Muscle of arm (tissue), 14 donors: ENCODE data around the gene CD164. TPM values are rescaled to one million over a fixed set of nuclear protein-coding genes. Genes with fewer than 3 reads are reported as not detected.

Experiments
- DNase-seq: peaks from one replicate; pipeline ENCODE4 v3.0.0-alpha.2; 2013
- long read RNA-seq, 11 donors: transcript quantifications; one replicate each; lab custom pipeline, GENCODE V29; 2026
- polyA plus RNA-seq, 12 donors: library from polyadenylated mRNA; unstranded; fragments of 120-200 nt; gene quantifications; one replicate each; pipeline ENCODE4 v1.2.1, GENCODE V29; 2013; ENCODE audit not compliant: insufficient read length in 12 of 12

CD164 gene
- polyA plus RNA-seq, result 100 to 1,000 TPM in 11 of 12 donors, not detected in 1; 225 to 405 (median 292) TPM
- long read RNA-seq, donor 1, full-length matches to known transcripts, result 325 of 359 reads
- long read RNA-seq, donor 1, partial matches to known transcripts, result 34 of 359 reads
- long read RNA-seq, donor 1, other reads (novel, unspliced or antisense), result 0 of 359 reads
- long read RNA-seq, donor 2, transcript CD164-203 (5 exons, 2,936 nt), result minor isoform, 10 of 151 reads
- long read RNA-seq, donor 2, transcript CD164-202 (6 exons, 3,365 nt), result major isoform, 133 of 151 reads
- long read RNA-seq, donor 2, transcript CD164-209 (4 exons, 590 nt), result minor isoform, 7 of 151 reads
- long read RNA-seq, donor 2, partial matches to known transcripts, result 0 of 151 reads
- long read RNA-seq, donor 2, other reads (novel, unspliced or antisense), result 0 of 151 reads
- long read RNA-seq, donor 3, full-length matches to known transcripts, result 60 of 60 reads
- long read RNA-seq, donor 3, partial matches to known transcripts, result 0 of 60 reads
- long read RNA-seq, donor 3, other reads (novel, unspliced or antisense), result 0 of 60 reads
- long read RNA-seq, donor 4, full-length matches to known transcripts, result 39 of 39 reads
- long read RNA-seq, donor 4, partial matches to known transcripts, result 0 of 39 reads
- long read RNA-seq, donor 4, other reads (novel, unspliced or antisense), result 0 of 39 reads
- long read RNA-seq, donor 5, transcript CD164-202 (6 exons, 3,365 nt), result major isoform, 136 of 145 reads
- long read RNA-seq, donor 5, transcript CD164-209 (4 exons, 590 nt), result minor isoform, 5 of 145 reads
- long read RNA-seq, donor 5, partial matches to known transcripts, result 0 of 145 reads
- long read RNA-seq, donor 5, other reads (novel, unspliced or antisense), result 0 of 145 reads
- long read RNA-seq, donor 6, full-length matches to known transcripts, result 70 of 70 reads
- long read RNA-seq, donor 6, partial matches to known transcripts, result 0 of 70 reads
- long read RNA-seq, donor 6, other reads (novel, unspliced or antisense), result 0 of 70 reads
- long read RNA-seq, donor 7, transcript CD164-202 (6 exons, 3,365 nt), result major isoform, 53 of 61 reads
- long read RNA-seq, donor 7, partial matches to known transcripts, result 0 of 61 reads
- long read RNA-seq, donor 7, other reads (novel, unspliced or antisense), result 0 of 61 reads
- long read RNA-seq, donor 8, full-length matches to known transcripts, result 124 of 129 reads
- long read RNA-seq, donor 8, partial matches to known transcripts, result 5 of 129 reads
- long read RNA-seq, donor 8, other reads (novel, unspliced or antisense), result 0 of 129 reads
- long read RNA-seq, donor 9, transcript CD164-202 (6 exons, 3,365 nt), result major isoform, 41 of 67 reads
- long read RNA-seq, donor 9, transcript CD164-209 (4 exons, 590 nt), result minor isoform, 17 of 67 reads
- long read RNA-seq, donor 9, partial matches to known transcripts, result 5 of 67 reads
- long read RNA-seq, donor 9, other reads (novel, unspliced or antisense), result 0 of 67 reads
- long read RNA-seq, donor 10, full-length matches to known transcripts, result 107 of 107 reads
- long read RNA-seq, donor 10, partial matches to known transcripts, result 0 of 107 reads
- long read RNA-seq, donor 10, other reads (novel, unspliced or antisense), result 0 of 107 reads
- long read RNA-seq, donor 11, full-length matches to known transcripts, result 128 of 128 reads
- long read RNA-seq, donor 11, partial matches to known transcripts, result 0 of 128 reads
- long read RNA-seq, donor 11, other reads (novel, unspliced or antisense), result 0 of 128 reads

DNA sequence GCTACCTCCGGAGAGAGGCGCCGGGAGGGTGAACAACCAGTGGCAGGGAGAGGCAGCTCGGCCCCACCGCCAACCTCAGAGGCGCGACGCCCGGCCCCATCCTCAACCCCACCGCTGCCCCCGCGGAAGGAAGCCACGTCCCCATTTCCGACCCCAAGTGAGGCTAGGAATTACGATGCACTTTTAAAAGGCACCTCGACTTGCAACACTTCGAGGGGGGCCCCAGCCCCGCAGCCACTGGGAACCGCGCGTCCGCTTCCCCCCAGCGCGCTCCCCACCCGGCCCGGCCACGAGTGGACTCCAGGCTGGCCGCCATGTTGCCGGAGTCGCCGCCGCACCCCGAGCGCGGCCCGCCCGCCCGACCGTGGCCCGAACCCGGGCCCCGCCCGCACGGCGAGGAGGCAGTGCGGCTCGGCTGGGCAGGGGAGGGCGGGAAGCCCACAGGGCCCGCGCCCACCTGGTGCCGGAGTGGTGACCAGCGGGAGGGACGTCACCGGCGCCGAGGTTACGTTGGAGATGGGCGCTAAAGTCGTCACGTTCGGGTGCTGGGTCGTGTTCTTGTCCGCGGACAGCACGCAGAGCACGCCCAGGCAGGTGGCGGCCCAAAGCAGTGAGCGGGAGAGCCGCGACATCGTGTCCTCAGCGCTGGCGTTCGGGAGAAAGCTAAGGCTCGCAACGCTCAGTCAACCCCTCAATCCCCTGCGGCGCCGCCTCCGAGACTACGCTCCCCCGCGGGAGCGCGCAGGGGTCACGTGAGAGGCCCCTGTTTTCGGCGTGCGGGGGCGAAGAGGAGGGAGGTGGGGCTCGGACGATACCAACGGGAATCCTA is at the start of gene CD164:
Gene CD164, minus strand, starts transcription at position 721 of the 829 bp plus-strand sequence. Its CDS starts 89 bp downstream, at position 632.
- peak; percentile 61 for DNase-seq

- peak; percentile 16 for DNase-seq
Observed at GRCh38 chr6:109429496-109429895, 47.2 kb upstream of the CD164 start.

- DNase-seq, result peak; percentile 86
Observed at GRCh38 chr6:109428889-109429477, 46.7 kb upstream of the CD164 start.

GRCh38 chr6:109424946-109425345 is 42.7 kb upstream of the CD164 start:
- DNase-seq, result no peak

DNA sequence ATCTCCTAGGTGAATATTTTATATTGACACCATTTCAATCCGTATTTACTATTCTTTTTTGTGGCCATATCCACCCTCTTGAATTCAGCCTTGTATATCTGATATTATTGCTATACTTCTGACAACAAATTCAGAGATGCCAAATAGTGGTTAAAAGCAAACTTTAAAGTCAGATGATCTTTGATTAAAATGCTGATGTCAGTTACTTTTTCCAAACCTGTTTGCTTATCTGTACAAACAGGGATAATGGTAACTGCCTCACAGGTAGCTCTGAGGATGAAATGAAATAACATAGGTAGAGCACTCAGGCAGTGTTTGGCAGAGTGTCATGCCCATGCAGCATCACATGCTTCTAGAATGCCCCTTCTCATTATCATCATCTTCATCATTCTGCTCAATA is 38.9 kb upstream of the CD164 start:
- no peak for DNase-seq

GRCh38 chr6:109420751-109421150 is 38.5 kb upstream of the CD164 start:
- no peak for DNase-seq

DNA sequence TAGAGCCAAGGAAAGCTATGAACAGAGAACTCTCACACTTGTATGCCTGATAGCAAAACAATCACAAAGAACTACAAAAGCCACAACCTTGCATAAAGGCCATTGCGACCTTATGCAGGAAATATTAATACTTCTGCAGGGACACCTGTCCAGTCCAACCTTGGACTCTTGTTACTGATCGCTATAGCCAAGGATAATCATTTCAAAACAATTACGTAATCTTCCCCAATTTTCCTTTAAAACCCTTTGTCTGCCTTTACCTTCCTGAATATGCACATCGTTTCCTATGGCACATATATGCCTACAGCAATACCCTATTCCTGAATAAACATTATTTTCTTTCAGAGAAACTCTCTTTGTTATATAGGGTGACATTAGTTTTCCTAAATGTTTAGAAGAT is 35.4 kb upstream of the CD164 start:
- DNase-seq, result no peak

GRCh38 chr6:109411034-109411433 is 28.8 kb upstream of the CD164 start:
- no peak for DNase-seq

GRCh38 chr6:109406196-109406595 is 23.9 kb upstream of the CD164 start:
- no peak for DNase-seq

- no peak for DNase-seq
Observed at GRCh38 chr6:109397020-109397419, 14.8 kb upstream of the CD164 start.

GRCh38 chr6:109396046-109396718 is 13.9 kb upstream of the CD164 start:
- no peak for DNase-seq

GRCh38 chr6:109393886-109394281 is 11.6 kb upstream of the CD164 start:
- no peak for DNase-seq

GRCh38 chr6:109393157-109393885 is 11.1 kb upstream of the CD164 start:
- no peak for DNase-seq

- DNase-seq, result no peak
Observed at GRCh38 chr6:109389650-109390274, 7.5 kb upstream of the CD164 start.

GRCh38 chr6:109388265-109388664 is 6.0 kb upstream of the CD164 start:
- DNase-seq, result no peak

DNA sequence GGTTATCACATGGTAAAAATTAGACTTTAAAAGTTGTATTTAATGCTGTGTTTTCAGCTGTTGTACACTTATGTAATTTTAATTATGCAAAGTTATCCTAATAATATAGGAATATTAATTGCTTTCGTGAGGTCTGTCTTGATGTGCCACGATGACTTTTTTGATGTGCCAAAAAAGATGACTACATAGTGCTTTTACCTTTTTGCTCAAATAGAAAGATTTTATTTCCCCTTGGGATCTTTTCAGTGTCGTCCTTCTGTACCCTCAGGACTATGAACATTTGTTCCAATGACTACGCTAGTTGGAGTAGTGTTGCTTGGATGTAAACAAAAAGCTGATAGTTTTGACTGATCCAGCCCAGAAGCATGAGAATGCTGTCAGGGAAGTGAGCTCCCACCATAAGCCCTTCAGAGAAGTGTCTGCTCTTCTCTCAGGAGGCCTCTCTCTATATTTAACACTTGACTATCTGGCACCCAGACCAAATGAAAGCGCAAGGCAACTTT is 1.2 kb upstream of the CD164 start:
- no peak for DNase-seq
